Measurements from ENCODE around the gene SUGCT.

Gene SUGCT

DNA sequence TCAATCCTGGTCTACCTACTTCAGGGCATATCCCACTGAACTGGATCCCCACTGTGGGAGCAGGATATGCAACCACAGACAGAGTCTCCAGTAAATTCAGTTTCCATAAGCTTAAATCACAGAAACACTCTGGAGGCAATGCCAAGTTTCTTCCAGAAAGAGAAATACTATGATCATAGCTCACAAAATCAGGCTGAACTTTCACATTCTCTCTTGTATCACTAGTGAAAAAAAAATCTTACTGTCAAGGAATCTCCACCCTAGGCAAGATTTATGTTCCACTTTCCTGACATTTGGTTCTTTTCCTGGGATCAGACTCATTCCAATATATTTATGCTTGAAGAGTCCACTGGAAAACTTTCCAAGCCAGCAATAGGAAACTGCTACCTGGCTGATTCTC lies 749.0 kb downstream of the SUGCT start:
- no peak for TF ChIP-seq RAD21 (IDR thresholded peaks at IDR 0.05; ENCODE audit: low read depth)
- TF ChIP-seq, protein P1, sequence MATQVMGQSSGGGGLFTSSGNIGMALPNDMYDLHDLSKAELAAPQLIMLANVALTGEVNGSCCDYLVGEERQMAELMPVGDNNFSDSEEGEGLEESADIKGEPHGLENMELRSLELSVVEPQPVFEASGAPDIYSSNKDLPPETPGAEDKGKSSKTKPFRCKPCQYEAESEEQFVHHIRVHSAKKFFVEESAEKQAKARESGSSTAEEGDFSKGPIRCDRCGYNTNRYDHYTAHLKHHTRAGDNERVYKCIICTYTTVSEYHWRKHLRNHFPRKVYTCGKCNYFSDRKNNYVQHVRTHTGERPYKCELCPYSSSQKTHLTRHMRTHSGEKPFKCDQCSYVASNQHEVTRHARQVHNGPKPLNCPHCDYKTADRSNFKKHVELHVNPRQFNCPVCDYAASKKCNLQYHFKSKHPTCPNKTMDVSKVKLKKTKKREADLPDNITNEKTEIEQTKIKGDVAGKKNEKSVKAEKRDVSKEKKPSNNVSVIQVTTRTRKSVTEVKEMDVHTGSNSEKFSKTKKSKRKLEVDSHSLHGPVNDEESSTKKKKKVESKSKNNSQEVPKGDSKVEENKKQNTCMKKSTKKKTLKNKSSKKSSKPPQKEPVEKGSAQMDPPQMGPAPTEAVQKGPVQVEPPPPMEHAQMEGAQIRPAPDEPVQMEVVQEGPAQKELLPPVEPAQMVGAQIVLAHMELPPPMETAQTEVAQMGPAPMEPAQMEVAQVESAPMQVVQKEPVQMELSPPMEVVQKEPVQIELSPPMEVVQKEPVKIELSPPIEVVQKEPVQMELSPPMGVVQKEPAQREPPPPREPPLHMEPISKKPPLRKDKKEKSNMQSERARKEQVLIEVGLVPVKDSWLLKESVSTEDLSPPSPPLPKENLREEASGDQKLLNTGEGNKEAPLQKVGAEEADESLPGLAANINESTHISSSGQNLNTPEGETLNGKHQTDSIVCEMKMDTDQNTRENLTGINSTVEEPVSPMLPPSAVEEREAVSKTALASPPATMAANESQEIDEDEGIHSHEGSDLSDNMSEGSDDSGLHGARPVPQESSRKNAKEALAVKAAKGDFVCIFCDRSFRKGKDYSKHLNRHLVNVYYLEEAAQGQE (IDR thresholded peaks at IDR 0.05; ENCODE audit: low read depth) = no peak
- TF ChIP-seq CEBPB (IDR thresholded peaks at IDR 0.05) = no peak

DNA sequence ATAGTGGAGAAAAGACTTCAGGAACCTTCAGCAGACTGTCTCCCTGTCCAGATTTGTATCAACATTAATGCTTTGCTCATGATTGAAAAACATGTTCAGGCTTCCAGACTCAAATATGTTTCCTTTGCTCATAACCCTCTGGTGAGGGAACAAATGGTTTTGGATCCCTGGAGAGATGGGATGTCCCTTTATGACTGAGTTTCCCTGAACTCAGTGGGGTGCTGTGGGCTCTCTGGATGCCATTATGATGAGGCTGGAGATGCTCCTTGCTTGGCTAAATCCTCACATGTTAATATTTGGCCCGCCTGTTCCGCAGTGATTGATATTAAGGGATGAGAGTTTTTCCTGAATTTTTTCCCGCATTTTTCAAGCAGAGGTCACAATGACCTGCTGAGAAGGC lies 749.4 kb downstream of the SUGCT start:
- TF ChIP-seq EGR1 (IDR thresholded peaks at IDR 0.05) (no peak), CREB1 (IDR thresholded peaks at IDR 0.05; ENCODE audit: low read depth) (no peak), FOXM1 (IDR thresholded peaks at IDR 0.05; ENCODE audit: borderline replicate concordance, low read depth) (no peak), YY1 (IDR thresholded peaks at IDR 0.05; ENCODE audit: low read depth) (no peak), RAD21 (IDR thresholded peaks at IDR 0.05; ENCODE audit: low read depth) (no peak), TAF1 (IDR thresholded peaks at IDR 0.05; ENCODE audit: low read depth) (no peak), TEAD4 (IDR thresholded peaks at IDR 0.05) (no peak), CEBPB (IDR thresholded peaks at IDR 0.05) (no peak), NFIC (IDR thresholded peaks at IDR 0.05) (no peak), TCF12 (IDR thresholded peaks at IDR 0.05; ENCODE audit: low read depth) (no peak)
- TF ChIP-seq, protein P1 (IDR thresholded peaks at IDR 0.05; ENCODE audit: low read depth) = no peak
- TF ChIP-seq, protein P2, sequence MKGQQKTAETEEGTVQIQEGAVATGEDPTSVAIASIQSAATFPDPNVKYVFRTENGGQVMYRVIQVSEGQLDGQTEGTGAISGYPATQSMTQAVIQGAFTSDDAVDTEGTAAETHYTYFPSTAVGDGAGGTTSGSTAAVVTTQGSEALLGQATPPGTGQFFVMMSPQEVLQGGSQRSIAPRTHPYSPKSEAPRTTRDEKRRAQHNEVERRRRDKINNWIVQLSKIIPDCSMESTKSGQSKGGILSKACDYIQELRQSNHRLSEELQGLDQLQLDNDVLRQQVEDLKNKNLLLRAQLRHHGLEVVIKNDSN (IDR thresholded peaks at IDR 0.05) = no peak
- TF ChIP-seq, protein P3, sequence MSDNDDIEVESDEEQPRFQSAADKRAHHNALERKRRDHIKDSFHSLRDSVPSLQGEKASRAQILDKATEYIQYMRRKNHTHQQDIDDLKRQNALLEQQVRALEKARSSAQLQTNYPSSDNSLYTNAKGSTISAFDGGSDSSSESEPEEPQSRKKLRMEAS (IDR thresholded peaks at IDR 0.05) = no peak

DNA sequence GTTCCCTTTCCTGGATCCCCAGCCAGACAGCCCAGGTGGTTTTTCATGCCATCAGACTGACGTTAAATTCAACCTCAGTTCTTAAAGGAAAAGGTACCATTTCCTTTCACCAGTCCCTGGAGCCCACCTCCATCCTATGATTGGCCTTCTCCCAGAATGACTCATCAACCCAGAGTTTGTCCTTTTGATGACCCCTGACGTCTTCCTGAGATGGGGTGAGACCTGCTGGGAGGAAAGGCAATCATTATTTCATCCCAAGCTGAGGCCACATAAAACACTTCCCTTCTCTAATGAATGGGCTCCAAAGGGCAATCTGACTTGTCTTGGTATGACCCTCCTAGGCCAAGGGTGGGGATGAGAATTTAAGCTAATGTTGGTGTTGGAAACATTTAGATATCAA lies 750.7 kb downstream of the SUGCT start:
- TF ChIP-seq, protein P2 (IDR thresholded peaks at IDR 0.05) = no peak
- no peak for TF ChIP-seq ZBTB7A (IDR thresholded peaks at IDR 0.05; ENCODE audit: low read depth)
- no peak for TF ChIP-seq RAD21 (IDR thresholded peaks at IDR 0.05; ENCODE audit: low read depth)
- TF ChIP-seq TCF12 (IDR thresholded peaks at IDR 0.05; ENCODE audit: low read depth) = no peak
- no peak for TF ChIP-seq CEBPB (IDR thresholded peaks at IDR 0.05)

DNA sequence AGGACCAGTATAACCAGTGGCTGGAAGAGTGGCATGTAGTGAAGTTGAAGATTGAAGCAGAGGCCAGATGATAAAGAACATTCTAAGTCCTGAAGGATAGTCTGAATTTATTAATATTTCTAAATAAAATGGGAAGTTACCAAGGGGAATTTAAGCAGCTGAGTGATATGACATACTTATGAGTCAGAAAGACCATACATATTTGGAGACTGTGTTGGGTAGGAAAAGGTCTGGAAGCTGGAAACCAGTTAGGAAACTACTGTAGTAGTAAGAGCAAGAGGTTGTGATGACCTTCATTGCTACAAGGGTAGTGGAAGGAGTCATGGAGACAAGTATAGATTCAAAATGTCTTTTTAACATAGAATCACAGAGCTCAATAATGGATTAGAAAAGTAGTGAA lies 752.3 kb downstream of the SUGCT start:
- no peak for TF ChIP-seq RAD21 (IDR thresholded peaks at IDR 0.05; ENCODE audit: low read depth)
- TF ChIP-seq, protein P3 (IDR thresholded peaks at IDR 0.05) = no peak
- TF ChIP-seq EGR1 (IDR thresholded peaks at IDR 0.05) = no peak
- TF ChIP-seq, protein P1 (IDR thresholded peaks at IDR 0.05; ENCODE audit: low read depth) = no peak

DNA sequence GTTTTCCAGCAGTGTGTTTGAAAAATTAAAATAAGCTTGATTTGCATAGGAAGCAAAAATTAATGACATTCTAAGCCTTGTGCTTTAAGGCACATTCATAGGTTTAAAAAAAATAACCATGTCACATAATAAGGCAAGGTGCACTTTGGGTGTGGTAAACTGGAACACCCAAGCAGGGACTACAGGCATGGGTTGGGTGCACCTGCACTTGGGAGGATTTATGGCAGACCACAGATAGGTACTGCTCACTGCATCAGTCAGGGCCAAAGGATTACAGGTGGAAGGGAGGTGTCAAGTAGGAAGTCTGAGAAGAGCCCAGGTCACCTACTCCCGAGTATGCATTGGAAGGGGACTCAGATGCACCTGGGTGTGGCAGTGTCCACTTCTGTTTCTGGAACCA lies 753.7 kb downstream of the SUGCT start:
- TF ChIP-seq TAF1 (IDR thresholded peaks at IDR 0.05; ENCODE audit: low read depth) (no peak), CREB1 (IDR thresholded peaks at IDR 0.05; ENCODE audit: low read depth) (no peak), NFIC (IDR thresholded peaks at IDR 0.05) (no peak)

DNA sequence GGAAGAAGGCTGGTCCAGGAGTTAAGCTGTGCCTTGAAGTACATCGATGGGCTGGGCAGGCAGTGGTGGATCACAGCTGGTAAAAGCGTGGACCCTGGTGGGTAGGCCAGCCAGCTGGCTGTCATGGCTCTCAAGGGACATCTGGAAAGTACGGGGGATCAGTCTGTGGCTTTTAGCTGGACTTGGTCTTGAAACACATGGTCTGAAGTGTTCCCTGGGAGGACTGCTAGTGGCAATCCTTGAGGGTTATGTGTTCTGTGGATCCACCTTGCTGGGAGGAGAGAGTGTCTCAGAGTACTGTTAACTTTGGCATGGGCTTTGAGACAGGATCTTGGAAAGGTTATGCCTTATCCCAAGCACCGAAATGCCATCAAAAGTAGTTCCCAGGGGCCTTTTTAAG lies 754.3 kb downstream of the SUGCT start:
- TF ChIP-seq TEAD4 (IDR thresholded peaks at IDR 0.05) = no peak
- no peak for TF ChIP-seq EGR1 (IDR thresholded peaks at IDR 0.05)
- TF ChIP-seq, protein P2 (IDR thresholded peaks at IDR 0.05) = no peak
- TF ChIP-seq, protein P3 (IDR thresholded peaks at IDR 0.05) = no peak
- no peak for TF ChIP-seq CREB1 (IDR thresholded peaks at IDR 0.05; ENCODE audit: low read depth)
- TF ChIP-seq FOXM1 (IDR thresholded peaks at IDR 0.05; ENCODE audit: borderline replicate concordance, low read depth) = no peak
- no peak for TF ChIP-seq CEBPB (IDR thresholded peaks at IDR 0.05)
- TF ChIP-seq, protein P1 (IDR thresholded peaks at IDR 0.05; ENCODE audit: low read depth) = no peak
- TF ChIP-seq NFIC (IDR thresholded peaks at IDR 0.05) = no peak
- no peak for TF ChIP-seq EP300 (IDR thresholded peaks at IDR 0.05; ENCODE audit: borderline replicate concordance)

All from Ishikawa (cell line).